ENCODE data around the gene TXNL4B.
"Not testable (repeated sequence)": the region's sequence is repeated elsewhere in the genome, so short reads cannot be mapped to it uniquely, and the experiment has no call there.

Gene TXNL4B

DNA sequence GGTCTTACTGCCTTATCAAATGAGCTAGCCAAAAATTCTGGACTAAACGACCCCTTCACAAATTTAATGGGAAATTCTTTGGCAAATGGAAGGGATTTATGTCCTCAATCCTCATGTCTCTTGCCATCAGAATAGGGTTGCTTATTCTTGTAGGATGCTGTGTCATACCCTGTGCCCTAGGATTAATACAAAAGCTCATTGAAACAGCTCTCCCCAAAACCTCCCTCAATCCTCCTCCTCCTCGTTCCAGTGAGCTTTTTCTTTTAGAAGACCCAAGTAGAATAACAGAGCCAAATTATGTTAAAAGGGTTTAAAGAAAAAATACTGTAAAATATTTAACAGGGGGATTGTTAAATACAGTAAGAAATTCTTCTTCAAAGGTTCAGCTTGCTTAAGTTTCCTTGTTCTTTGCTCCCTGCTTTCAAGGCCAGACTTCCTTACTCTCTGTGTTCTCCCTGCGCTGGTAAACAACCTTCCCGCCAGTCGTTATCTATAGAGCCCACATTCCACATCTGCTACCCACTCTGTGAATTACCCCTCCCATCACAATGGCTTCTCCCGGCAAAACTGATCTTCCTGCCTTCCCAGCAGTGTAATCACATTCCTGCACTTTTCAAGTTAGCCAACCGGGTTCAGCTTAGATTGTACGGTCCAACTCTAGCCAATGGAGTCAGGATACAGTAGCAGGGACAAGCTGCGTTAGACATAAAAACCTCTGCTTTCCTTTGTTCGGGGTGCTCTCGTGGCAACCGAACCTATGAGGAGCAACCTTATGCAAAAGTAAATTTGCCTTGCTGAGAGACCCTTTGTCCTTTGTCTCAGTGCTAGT is 20.7 kb downstream of the TXNL4B start:
- DNase-seq = no peak

DNA sequence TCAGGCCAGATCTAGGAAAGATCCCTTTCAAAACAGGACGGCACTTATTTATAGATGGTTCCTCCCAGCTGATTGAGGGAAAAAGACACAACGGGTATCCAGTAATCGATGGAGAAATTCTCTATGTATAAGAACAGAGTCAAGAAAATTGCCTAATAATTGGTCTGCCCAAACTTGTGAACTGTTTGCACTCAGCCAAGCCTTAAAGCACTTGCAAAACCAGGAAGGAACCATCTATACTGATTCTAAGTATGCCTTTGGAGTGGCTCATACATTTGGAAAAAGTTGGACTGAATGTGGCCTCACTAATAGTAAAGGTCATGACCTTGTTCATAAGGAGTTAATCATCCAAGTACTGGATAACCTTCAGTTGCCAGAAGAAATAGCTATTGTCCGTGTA is 24.5 kb downstream of the TXNL4B start:
- DNase-seq = no peak

DNA sequence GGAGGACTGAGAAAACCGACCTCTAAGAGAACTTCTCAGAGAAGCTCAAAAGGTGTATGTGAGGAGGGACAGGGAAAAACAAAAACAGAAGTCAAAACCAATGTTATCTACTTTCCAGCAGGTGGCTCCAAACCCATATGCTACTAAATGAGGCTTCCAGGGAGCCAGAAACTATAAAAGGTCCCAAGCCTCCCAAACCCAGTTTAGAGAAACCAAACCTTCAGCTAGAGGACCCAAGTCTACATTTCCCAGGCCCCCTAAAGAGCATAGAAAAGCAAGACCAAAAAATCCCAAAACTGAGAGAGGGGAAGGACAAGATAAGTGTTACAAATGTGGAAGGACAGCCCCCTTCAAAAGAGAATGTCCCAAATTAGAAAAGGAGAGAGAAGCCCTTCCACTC is 26.7 kb downstream of the TXNL4B start:
- DNase-seq = no peak

DNA sequence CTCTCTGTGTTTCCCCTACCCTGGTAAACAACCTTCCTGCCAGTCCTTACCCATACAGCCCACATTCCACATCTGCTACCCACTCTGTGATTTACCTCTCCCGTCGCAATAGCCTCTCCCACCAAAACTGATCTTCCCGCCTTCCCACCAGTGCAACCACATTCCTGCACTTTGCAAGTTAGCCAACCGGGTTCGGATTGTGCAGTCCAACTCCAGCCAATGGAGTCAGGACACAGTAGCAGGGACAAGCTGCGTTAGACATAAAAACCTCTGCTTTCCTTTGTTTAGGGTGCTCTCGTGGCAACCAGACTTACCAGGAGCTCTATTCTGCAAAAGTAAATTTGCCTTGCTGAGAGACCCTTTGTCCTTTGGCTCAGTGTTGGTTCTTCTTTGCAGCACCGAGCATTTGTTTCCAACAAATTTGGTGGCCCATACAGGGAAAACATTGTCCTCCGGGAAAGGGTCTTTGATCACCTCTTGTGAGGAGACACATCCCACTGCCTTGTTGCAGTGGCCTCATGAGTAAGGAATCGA is 29.0 kb downstream of the TXNL4B start:
- DNase-seq = no peak

DNA sequence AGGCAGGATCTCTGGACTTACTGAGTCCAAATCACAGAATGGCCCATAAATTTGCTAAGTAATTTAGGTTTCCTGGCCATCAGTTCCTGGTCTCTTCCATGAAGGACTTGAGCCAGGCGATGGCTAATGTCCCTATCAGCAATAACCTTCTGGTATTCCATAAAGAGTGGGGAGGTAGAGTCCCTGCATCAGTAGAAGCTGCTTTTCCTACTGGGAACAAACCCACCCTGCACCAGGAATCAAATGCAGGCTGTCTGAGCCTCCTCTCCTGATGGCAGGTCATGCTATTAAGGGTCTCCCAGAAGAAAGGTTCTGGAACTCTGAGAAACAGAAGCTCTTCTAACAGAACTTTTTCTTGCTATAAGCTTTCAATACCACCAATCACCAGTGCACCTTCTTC is 31.9 kb downstream of the TXNL4B start:
- DNase-seq = no peak

DNA sequence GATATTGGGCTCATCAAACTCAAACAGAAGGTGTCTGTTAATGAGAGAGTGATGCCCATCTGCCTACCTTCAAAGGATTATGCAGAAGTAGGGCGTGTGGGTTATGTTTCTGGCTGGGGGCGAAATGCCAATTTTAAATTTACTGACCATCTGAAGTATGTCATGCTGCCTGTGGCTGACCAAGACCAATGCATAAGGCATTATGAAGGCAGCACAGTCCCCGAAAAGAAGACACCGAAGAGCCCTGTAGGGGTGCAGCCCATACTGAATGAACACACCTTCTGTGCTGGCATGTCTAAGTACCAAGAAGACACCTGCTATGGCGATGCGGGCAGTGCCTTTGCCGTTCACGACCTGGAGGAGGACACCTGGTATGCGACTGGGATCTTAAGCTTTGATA is 33.0 kb downstream of the TXNL4B start:
- DNase-seq = no peak

DNA sequence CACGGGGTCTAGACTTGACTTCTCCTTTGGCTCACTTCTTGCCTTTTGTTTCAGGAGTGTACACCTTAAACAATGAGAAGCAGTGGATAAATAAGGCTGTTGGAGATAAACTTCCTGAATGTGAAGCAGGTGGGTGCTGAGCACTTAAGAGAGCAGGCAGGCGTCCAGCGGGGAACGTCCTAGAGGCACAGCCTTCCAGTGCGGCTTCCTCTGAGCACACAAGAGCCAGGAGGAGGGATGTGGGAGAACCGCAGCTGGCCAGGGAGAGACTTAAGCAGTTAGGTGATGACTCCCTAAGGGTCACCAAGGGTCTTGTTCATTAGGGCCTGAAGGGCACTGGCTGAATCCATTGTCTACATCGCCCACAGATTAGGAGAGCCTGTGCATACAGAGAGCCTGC is 34.4 kb downstream of the TXNL4B start:
- not testable (repeated sequence) for DNase-seq

DNA sequence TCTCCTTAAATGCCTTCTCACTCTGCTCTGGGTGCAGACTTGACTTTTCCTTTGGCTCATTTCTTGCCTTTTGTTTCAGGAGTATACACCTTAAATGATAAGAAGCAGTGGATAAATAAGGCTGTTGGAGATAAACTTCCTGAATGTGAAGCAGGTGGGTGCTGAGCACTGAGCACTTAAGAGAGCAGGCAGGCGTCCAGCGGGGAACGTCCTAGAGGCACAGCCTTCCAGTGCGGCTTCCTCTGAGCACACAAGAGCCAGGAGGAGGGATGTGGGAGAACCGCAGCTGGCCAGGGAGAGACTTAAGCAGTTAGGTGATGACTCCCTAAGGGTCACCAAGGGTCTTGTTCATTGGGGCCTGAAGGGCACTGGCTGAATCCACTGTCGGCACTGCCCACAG is 36.1 kb downstream of the TXNL4B start:
- not testable (repeated sequence) for DNase-seq

DNA sequence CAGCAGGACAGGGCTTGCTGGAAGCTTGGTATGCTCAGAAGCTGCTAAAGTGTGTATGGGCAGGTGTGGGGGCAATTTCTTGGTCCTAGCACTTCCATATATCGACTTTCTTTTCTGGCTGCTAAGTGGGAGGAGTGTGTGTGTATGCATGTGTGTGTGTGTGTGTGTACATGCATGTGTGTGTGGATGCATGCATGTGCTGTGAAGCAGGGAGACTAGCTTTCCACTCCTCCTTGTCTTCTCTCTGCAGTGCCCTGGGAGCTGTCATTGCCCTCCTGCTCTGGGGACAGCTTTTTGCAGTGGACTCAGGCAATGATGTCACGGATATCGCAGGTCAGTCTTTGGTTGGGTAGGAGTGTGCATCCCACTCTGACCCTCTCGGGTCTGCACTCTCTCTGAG is 37.5 kb downstream of the TXNL4B start:
- no peak for DNase-seq

DNA sequence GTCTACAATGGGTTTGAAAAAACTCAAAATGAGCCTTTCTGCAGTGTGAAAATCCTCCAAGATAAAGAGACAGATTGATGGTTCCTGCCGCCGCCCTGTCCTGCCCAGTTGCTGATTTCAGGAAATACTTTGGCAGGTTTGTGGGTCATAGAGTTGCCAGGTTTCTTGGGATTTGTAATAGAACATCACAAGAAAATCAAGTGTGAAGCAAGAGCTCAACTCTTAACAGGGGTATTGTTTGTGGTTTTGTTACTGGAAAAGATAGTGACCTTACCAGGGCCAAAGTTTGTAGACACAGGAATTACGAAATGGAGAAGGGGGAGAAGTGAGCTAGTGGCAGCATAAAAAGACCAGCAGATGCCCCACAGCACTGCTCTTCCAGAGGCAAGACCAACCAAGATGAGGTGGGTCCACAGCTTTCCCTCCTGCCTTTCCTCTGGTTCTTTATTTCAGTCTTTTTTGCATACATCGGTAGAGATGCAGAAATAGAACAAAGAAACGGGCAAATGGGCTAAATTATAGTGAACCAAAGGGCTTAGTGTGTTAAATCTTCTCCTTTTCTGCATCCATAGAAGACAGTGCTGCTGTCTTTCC is 39.1 kb downstream of the TXNL4B start, which contains the start of gene HP:
Gene HP (plus strand): TSS at position 252 of the 594 bp plus-strand sequence. CDS start 148 bp downstream, at position 400.
- not testable (repeated sequence) for DNase-seq

DNA sequence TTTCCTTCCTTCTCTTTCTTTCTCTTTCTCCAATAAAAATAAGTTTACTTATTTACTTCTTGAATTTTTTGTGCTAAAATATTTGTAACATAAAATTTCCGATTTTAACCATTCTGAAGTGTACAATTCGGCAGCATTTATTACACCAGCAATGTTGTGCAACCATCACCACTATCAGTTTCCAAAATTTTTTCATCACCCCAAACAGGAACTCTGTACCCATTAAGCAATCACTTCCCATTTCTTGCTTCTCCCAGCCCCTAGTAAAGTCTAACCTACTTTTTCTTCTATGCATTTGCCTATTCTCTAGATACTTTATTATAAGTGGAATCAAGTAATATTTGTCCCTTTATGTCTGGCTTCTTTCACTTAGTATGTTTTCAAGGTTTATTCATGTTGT is 41.6 kb downstream of the TXNL4B start:
- DNase-seq = no peak

DNA sequence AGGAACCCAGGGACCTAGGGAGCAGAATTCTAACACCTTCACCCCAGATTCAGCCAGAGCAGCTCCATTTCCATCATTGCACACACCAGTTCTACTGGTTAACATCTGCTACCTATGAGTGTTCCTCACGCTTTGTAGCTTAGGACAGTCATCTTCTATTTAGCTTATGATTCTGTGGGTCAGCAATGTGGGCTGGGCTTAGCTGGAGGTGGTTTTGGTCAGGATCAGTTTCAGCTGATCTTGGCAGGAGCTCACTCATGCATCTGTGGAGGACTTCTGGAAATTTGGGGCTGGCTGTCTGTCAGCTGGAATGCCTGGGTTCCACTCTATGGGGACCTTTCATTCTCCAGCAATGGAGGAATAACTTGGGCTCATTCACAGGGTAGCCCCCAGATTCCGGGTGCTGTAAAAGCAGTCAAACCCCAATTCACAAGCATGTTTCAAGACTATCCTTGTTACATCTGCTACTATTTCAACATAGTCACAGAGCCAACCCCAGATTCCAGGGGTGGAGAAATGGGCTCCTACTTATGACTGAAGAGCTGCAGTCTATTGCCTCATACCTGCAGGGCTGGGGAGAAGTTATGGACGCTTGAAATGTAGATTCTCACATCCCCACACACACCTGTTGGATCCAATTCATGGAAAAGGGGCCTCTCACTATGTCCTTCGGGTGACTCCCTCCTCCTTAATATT is 42.5 kb downstream of the TXNL4B start:
- DNase-seq = no peak

DNA sequence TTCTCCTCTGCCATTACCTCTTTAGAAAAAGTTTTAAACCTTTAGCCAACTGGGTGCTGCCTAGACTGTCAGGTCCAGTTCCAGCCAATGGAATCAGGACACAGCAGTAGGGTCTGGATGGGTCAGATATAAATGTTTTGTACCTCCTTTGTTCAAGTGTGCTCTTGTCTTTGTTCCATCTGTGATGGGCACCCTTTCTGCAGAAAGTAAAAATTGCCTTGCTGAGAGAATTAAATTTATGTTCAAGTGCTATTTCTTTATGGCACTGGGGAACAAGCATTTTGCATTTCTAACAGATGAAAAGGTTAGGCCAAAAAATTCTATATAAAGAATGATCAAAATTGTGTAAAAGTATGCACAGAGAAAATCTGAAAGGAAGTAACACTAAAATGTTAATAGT is 44.3 kb downstream of the TXNL4B start:
- no peak for DNase-seq

DNA sequence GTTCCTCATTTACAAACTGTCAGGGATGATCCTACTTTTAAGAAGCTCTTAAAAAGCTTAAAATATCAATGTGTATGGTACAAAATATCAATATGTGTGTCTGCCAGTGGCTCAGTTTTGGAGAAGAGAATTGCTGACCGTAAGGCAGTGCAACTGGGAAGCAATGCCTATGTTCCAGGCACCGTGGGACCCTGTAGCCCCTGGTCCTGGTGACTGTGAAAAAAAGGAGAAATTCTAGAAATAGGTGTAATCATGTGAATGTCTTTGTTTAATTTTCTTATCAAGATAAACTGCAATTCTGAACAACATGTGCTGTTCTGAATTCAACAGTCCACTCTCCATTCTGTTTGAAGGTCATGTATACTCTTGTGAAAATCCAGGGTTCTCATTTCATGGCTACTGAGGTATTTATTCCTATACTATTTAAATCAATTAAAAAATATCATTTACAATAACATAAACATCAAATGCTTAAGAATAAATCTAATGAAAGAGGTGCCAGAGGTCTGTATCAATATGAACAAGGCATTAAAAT is 48.5 kb downstream of the TXNL4B start:
- DNase-seq = no peak

DNA sequence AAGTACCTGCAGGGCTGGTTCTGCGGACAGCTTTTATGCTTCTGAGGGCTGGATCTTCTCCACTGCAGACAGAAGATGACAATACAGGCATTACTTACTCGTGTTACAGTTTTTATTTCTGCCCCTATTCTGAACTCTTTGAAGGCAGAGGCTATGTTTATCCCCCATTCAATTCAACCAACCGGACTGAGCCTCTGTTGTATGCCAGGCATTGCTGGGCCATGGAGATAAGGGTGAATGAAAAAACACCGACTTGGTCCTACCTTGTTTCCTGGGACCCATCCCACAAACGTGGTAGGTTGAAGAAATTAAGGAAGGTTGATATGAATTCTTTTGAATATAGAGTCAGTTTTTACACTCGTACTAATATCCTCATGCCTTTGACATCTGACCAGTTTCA is 49.1 kb downstream of the TXNL4B start:
- no peak for DNase-seq

DNA sequence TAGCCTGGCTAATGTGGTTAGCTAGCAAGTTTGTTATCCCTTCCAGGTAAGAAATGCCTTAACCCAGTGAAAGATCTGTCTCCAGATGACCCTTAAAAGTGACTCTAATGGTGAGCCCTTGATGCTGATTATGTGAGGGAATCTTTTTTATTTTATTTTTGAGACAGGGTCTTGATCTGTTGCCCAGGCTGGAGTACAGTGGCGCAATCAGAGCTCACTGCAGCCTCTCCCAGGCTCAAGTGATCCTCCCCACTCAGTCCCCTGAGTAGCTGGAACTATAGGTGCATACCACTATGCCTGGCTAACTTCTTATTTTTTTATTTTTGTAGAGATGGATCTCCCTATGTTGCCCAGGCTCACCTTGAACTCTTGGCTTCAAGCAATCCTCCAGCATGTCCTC is 49.9 kb downstream of the TXNL4B start:
- no peak for DNase-seq

DNA sequence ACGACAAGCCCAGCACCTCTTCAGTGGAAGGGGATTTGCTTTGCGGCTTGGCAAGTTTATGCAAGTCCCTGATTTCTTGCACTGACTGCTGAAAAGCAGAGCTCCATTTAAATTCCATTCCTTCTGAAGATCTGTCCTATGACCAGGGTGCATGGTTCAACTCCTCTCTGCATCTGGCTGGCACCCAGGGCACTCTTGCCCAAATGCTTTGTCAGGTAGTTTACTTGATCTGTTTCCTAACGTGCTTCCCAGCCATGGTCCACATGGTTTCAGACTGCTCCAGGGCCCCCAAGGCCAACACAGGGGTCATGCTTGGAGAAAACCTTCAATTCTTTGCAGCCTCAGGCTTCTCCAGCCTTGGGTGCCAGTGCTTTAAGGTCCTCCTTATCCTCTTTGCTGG is 50.4 kb downstream of the TXNL4B start:
- DNase-seq = no peak

DNA sequence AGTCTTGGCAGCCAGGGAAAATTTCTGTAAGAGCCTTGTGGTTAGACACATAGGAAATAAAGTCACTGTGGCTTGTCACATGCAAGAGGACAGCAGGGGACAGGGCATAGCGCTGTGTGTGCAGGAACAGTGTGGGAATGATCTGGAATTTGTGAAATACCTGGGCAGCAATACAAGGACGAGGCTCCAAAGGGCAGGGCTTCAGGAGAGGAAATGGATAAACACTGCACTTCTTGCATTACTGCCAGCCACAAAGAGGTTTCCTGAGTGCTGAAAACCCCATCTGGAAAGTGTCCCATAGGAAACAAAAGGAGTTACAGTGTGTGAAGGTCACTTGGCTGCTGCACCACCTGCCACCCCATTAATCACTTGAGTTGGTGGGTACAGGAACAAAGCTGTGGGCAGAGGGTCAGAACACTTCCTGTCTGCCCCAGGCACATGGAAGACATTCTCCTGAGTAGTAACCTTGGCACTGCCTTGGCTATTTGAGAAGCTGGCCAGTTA is 51.2 kb downstream of the TXNL4B start:
- DNase-seq = no peak

DNA sequence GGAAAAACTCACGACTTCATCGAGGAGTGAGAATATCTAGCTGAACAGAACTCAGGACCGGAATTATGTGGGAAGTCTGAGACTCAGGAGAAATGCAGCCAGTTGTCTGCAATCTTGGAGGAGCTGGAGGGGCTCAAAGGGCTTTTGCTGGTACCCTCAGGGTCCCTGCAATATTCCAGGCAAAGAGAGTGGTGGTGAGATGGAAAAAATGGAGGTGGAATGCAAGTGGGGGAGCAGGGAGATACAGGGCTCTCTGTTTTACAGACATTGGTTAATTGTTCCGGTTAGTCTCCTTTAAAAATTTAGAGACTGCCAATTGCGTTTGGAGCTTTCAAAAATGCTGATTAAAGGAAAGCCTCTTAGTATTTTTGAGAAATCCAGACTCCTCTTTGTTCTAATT is 57.3 kb downstream of the TXNL4B start:
- no peak for DNase-seq

All from activated naive CD4-positive, alpha-beta T cell treated with Interleukin-2 at 50 U/mL for 16 hours (primary cell).